HG02588 (cell line): ENCODE results near the gene HTR4.
"Not testable (repeated sequence)": the region's sequence is repeated elsewhere in the genome, so short reads cannot be mapped to it uniquely, and the experiment has no call there.

ENCODE experiments used
- ATAC-seq: cut with Tn5 transposase; IDR thresholded peaks from one replicate; pipeline ENCODE4 v1.9.1; 2021; ENCODE audit warnings: mild to moderate bottlenecking, moderate library complexity; ENCODE audit not compliant: unreplicated experiment

HTR4 gene

DNA sequence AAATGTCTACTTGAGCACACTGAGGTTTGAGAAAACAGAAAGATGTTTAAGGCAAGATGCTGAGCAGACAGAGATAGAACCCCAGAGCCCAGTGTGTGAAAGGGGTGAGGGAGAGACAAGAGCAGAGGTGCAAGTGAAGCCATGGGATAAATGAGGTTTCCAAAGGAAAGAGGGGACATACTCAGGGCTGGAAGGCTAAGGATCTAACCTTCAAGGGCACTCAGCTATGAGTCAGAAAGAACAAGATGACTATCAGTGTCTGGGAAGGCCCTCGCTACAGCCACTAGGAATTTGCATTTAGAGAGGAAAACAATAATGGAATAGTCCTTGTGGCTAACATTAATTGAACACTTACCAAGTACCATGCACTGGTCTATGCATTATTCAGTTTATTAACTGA, 113.7 kb downstream of the HTR4 start:
- ATAC-seq = no peak

DNA sequence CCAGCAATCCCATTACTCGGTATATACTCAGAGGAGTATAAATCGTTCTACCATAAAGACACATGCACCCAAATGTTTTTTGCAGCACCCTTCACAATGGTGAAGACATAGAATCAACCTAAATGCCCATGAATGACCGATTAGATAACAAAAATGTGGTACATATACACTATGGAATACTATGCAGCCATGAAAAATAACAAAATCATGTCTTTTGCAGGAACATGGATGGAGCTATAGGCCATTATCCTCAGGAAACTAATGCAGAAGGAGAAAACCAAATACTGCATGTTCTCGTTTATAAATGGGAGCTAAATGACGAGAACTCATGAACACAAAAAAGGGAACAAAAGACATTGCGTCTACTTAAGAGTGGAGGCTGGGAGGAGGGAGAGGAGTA, 114.5 kb downstream of the HTR4 start:
- ATAC-seq = no peak

DNA sequence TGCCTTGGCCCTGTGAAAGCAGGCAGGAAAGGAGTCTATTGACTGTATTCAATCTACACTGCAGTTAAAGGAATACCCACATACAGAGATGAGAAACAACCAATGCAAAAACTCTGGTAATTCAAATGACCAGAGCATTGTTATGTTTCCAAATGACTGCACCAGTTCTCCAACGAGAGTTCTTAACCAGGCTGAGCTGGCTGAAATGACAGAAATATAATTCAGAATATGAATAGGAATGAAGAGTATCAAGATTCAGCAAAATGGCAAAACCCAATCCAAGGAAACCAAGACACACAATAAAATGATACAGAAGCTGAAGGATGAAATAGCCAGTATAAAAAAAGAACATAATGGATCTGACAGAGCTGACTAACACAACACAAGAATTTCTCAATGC, 119.1 kb downstream of the HTR4 start:
- no peak for ATAC-seq

DNA sequence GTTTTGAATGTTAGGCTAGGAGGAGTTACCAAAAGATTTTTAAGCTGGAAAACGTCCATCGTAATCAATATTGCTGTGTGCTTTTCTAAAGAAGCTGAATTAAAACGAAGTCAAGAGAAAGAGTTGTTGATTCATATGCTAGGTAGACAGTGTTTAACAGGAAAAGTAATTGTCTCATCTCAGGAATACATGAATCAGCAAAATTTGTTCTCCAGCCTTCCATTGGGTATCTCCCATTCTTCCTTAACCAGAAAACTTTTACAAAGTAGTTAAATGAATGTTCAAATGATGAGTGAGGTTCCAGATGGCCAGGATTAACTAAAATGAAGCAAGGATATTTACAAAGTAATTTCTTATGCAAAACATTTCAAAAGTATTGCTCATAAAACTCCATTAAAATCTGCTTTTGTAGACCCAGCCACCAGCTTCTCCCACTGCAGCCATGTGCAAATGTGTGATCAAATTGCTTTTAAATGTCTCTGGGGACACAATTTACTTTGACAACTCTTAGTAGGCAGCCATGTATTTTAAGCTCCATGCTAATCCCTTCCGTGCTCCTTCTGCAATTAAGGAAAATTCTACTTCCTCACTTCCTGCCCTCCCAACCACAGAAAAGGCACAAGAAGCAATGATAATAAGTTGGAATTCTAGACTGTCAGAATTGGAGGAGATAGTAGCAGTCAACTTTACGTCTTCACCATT, 121.2 kb downstream of the HTR4 start:
- ATAC-seq = no peak

DNA sequence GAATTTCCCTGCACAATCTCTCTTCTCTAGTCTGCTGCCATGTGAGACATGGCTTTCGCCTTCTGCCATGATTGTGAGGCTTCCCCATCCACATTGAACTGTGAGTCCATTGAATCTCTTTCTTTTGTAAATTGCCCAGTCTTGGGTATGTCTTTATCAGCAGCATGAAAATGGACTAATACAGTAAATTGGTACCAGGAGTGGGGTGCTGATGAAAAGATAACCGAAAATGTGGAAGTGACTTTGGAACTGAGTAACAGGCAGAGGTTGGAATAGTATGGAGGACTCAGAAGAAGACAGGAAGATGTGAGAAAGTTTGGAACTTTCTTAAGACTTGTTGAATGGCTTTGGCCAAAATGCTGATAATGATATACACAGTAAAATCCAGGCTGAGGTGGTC, 124.9 kb downstream of the HTR4 start:
- ATAC-seq = not testable (repeated sequence)

DNA sequence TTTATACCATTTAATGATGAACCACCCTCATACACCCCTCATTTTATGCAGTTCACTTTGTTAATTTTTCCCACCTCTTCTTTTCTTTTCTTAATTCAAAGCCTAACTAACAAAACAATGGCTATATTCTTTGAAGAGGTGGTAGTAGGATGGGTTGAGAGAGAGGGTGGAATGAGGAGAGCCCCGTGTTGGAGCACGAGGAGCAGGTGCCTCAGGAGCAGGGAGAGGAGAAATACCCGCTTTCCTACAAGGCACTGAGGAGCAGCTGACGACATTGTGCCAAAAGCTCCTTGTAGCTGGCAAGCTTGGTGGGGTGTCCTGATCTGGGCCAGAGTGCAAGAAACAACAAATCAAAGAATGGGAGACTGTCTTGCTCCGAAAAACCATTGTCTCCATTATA, 129.6 kb downstream of the HTR4 start:
- no peak for ATAC-seq

DNA sequence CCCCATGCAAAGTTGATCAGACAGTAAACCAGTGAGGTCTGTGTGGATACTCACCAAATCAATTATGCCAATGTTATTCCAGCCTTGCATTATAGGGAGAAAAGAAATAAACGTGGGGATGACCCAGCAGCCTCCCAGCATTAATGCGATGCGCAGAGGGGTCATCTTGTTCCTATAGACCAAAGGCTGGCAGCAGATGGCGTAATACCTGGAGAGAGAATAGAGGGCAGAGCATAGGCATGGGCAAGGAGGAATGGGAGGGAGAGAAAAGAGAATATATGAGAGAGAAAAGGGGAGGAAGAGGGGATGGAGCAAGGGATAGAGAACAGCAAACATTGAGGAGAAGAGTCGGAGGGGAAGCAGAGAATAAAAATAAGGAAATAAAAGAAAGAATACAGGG, 131.2 kb downstream of the HTR4 start:
- ATAC-seq = no peak

DNA sequence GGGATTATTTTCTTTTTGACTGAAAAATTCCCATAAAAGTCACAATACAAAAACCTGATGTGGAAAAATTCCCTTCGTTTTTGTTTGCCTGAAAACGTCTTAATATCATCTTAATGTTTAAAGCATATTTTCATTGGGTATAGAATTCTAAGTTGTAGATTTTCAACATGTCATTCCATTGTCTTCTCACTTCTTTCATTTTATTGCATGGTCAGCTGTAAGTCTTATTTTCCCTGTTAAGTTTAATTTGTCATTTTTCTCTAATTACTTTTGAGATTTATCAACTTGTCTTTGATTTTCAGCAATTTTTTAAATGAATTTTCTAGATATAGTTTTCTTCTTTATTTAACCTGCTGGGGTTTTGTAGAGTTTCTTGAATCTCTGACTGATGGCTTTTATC, 138.9 kb downstream of the HTR4 start:
- ATAC-seq = no peak

DNA sequence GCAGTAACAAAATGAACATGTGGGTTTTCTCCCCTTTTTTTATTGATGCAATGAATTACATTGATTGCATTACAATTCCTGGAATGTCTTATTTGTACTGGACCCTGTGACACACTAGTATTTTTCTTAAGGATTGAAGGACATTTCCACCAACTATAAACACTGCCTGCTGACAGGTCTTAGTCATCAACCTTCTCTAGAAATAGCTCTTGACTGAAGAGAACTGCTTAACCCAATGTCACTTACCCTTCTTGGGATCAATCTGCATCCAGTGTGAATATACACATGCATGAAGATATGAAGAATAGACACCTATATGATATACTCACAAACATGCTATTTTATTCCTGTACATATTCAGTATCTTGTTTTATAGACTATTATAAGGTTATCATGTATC, 140.0 kb downstream of the HTR4 start:
- ATAC-seq = no peak

DNA sequence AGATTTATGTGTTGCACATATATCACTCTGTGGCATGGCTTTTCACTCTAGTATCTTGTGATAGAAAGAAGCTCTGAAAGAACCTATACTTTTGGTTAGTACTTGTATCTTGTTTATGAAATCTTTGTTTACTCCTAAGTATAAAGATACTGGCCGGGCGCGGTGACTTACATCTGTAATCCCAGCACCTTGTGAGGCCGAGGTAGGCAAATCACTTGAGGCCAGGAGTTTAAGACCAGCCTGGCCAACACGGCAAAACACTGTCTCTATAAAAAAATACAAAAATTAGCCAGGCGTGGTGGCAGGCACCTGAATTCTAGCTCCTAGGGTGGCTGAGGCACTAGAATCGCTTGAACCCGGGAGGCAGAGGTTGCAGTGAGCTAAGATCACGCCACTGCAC, 141.8 kb downstream of the HTR4 start:
- no peak for ATAC-seq

DNA sequence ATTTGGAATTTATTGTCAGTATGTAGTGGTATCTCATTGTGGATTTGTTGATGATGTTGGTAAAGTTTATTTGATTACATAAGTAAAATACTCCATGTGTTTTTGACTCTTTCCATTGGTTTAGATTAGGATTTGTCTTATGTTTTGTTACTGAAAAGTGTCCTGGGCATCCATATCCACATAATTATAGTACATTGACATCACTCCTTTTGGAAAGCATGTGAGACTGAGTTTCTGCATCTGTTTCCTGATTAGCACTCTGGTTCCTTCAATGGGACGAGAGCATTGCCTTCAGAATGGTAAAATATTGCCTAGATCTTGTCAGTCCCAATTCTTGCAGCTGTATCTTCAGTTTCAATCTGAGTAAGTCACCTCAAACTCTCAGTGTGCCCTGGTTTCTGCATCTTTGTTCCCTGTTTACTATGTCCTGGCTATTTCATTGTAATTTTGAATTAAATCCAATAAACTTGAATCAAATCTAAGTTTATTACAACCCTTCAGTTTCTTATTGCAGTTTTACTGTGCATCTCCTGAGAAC, 142.4 kb downstream of the HTR4 start:
- peak; percentile 95 for ATAC-seq

DNA sequence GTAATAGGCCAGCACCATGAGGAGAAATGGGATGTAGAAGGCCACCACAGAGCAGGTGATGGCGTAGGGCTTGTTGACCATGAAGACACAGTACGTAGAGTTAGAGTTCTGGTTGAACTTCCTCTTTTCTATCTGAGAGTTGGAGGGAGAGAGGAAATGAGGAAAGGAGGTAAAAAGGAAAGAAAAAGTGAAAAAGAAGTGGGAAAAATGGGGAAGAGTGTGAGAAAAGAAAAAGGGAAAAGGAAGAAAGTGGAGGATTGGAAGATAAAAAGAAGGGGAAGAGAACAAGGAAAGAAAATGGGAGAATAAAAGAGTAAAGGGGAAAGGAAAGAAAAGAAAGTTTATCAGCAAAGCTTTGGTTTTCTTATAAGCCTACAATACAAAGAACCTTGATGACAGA, 144.4 kb downstream of the HTR4 start:
- no peak for ATAC-seq

DNA sequence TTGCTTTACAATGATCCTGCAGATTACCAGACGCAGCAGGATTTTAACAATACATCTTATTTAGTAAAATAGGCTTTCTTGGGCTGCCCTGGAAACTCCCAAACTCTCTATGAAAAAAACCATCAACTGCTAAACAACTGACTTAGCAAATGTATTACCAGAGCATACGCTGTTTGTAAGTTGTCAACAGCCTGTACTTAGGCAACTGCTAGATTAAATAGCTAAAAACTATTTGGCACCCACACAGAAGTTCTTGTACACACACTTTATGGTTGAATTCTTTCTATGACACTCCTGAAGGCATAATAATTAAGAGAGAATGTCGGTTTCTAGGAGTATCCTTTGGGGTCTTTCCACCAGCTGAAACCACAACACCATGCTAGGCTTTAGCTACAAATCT, 146.7 kb downstream of the HTR4 start:
- no peak for ATAC-seq

DNA sequence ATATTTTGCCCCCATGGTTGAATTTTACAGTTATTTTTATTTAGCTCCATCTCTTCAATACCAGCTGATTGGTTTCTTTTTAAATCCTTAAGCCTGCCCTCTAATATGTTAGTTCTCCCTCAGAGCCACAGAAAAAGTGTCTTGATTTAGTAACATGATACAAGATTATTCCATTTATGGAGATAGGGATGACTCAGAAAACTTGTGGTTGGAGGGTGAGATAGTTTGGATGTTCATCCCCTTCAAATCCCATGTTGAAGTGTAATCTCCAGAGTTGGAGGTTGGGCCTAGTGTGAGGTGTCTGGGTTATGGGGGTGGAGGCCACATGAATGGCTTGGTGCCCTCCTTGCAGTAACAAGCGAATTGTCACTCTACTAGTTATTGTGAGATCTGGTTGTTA, 154.9 kb downstream of the HTR4 start:
- ATAC-seq = no peak

DNA sequence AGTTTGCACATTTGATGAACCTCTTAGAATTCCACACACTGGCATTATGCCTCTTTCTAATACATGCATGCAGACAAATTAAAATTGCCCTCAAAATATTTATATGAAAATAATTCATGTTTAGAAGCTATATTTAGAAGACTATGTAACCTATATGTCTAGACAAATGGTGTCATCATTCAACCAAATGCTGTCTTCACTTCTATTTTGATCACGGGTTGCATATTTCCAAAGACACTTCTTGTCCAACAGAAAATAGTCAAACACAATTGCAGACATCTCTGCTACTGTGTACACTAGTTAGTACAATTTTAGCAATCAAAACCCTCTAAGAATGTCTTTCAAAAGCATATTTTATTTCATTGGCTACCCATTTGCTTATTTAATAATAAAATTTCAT, 156.6 kb downstream of the HTR4 start:
- ATAC-seq = no peak

DNA sequence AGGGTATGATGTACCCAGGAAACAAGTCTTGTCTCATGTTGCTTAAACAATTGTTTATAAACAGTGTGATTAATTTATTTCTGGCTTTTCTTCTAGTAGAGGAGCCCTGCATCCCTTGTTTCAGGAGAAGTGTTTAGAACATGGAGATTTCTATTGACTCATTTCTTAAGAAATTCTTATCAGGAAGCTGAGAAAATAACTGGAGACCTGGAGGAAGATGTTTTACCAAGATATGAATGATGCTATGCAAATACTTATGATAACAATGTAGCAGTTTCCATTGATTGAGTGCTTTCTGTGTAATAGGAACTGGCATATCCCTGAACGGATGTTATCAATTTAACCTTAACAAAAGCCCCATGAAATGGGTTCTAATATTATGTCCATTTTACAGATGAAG, 162.0 kb downstream of the HTR4 start:
- no peak for ATAC-seq

DNA sequence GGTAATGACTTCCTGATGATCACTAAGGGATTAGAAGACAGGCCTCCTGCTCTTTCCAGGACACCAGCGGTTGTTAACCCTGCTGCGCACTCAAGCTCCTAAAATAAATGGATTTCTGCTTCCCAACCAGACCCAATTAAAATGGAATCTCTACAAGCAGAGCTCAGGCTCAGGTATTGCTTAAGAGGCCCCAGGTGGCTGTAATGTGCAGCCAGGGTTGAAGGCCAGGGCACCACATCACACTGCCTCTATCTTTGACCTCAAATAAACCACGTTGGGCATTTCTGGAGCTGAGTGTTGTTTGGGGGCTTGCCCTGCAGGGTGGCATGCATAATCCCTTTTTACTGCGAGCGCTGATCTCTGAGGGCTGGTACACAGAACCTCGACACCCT, 162.5 kb downstream of the HTR4 start:
- ATAC-seq = no peak

DNA sequence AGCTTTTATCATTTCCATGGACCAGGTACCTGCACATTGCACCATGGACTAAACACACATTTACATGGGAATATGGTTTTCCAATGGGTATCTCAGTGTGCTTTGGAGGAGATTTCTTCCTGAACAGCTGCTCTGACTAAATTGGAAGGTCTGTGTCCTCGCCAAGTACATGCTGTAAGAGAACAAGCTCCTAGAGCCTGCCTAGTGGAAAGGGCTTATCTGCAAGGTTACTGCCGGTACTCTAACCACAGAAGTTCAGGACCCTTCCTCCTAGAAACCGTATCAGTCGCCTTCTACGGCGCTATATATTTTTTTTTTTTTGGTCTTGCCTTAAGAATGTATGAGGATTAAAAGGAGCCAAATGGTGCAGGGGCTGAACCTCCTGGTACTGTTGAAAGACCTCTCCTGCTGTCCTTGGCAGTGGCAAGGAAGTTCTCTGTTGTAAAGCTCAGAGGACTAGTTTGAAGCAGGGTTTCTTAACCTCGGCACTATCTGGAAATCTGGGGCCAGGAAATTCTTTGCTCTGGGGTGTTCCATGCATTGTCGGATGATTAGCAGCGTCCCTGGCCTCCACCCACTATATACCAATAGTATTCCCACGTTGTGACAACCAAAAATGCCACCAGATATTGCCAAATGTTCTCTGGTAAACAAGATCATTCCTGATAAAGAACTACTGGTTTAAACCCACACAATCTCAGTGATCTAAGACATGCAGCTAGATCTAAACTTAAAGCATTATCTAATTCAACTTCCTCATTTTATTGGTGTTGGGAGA, 163.1 kb downstream of the HTR4 start:
- no peak for ATAC-seq

DNA sequence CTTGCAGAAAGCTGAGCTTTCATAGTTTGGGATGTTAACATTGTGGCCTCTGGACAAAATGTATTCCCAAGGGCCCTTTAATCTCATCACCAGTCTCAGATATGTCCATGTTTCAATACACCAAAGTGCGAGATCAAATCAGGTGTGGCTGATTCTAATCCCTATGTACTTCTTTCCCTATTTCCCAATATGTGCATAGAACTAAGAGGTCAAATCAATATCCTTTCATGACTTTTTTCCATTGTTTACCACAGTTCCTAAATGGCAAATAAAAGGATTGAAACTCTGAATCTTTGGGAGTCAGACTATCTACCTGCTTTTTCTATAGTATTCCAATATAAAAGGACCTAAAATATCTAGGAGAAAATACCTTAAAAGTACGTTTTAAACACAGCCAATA, 165.6 kb downstream of the HTR4 start:
- no peak for ATAC-seq

DNA sequence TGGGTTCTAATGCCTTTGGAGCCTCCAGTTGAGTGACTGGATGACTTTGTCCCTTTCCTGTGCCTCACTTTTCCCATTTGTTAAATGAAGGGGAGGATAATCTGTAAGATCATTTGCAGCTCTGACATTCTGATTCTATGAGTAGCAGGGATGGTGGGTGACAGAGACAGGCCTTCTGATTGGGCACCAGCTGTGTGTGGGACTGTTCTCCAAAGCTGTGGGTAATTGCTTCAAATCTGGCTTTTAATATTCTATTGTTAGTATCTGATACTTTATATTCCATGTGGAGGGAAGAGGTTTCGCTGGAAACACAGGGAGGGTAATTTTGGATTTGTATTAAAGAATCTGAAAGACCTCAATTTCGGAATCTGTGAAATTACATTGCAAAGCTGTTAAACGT, 167.9 kb downstream of the HTR4 start:
- ATAC-seq = no peak

DNA sequence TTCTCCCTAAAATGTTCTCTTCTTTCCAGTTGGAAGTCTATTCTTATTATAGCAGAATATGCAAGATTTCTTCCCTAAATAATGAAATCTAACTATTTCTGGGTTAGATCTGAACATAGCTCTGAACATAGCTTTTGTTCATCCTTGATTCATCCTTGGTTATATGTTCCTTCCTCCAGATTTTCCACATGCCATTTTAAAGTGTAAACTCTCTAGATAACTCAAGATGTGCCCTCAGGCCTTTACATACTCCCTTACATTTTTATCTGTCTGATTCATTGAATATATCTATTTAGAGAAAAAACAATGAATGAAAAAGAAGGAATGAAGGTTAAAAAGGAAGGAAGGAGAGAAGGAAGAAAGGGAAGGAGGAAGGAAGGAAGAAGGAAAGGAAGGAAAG, 169.7 kb downstream of the HTR4 start:
- ATAC-seq = no peak

DNA sequence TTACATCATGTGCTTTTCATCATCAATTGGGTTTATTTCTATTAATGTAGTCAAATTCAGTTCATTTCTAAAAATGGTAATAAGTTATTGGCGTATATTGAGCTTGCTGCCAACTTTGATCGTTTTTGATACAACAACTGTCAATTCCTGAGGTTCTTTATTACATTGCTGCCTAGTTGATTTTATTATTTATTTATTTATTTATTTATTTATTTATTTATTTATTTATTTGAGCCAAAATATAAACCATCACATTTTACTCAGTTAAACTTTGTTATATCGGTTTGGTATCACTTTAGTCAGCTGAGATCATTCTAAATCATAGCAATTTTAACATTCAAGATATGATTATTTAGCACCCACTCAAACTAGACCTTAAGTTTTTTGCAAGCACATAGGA, 170.6 kb downstream of the HTR4 start:
- no peak for ATAC-seq
